ENCODE measurements around the gene ZFP64. TPM values are rescaled to one million over a fixed set of nuclear protein-coding genes. Genes with fewer than 3 reads are reported as not detected.
"Not testable (repeated sequence)": the region's sequence is repeated elsewhere in the genome, so short reads cannot be mapped to it uniquely, and the experiment has no call there.

The ZFP64 gene
- total RNA-seq, 2 experiments from 2014 or later, result 2.5 to 3.2 TPM

- H3K4me3 ChIP-seq (ENCODE audit: low read length), result no peak overlapping the region
- no peak for ATAC-seq (ENCODE audit: poor library complexity)
- Mint-ChIP-seq H3K36me3 (ENCODE audit: low read depth) (peaks cover 9% of the 10 kb centered on the region), H3K4me3 (no peak overlapping the region), H3K9me3 (no peaks in the 10 kb centered on the region), H3K4me1 (ENCODE audit: low read depth) (peaks cover 4% of the 10 kb centered on the region), H3K27me3 (no peaks in the 10 kb centered on the region), H3K27ac (no peak overlapping the region)
- no peak overlapping the region for H3K27ac ChIP-seq (ENCODE audit: low read depth in 1 of 2, low read length in 2 of 2)
- no peaks in the 10 kb centered on the region for H3K36me3 ChIP-seq (ENCODE audit: insufficient read depth, low read length)
- no peak for DNase-seq
- no peaks in the 10 kb centered on the region for H3K4me1 ChIP-seq (ENCODE audit: insufficient read depth, low read length)
- no peaks in the 10 kb centered on the region for H3K27me3 ChIP-seq (ENCODE audit: control insufficient read depth in 1 of 2, insufficient read depth in 2 of 2, low read length in 2 of 2)
- no peaks in the 10 kb centered on the region for H3K9me3 ChIP-seq (ENCODE audit: control insufficient read depth in 1 of 2, insufficient read depth in 1 of 2, low read length in 2 of 2)
- intact Hi-C loops (cut with DNase I, micrococcal nuclease), result no loop called here
- POLR2A ChIA-PET, result no interaction called here
- no peak for TF ChIP-seq CTCF (IDR thresholded peaks at IDR 0.05)
- CTCF ChIA-PET, result no interaction called here
Measured at GRCh38 chr20:52142757-52143156, 48.8 kb downstream of the ZFP64 start.

GRCh38 chr20:52139986-52140385, 51.6 kb downstream of the ZFP64 start:
- POLR2A ChIA-PET, result no interaction called here
- H3K36me3 Mint-ChIP-seq (ENCODE audit: low read depth), result peaks cover 13% of the 10 kb centered on the region
- CTCF ChIA-PET, result interaction anchor here (1.2 kb wide), 1 partner anchor 11 kb away, joined by 3 read pairs; no protein-coding TSS in a partner anchor
- H3K4me1 ChIP-seq (ENCODE audit: insufficient read depth, low read length), result no peaks in the 10 kb centered on the region
- no peak for TF ChIP-seq CTCF (IDR thresholded peaks at IDR 0.05)
- H3K27ac Mint-ChIP-seq, result no peak overlapping the region
- H3K4me1 Mint-ChIP-seq (ENCODE audit: low read depth), result peaks cover 4% of the 10 kb centered on the region
- no peaks in the 10 kb centered on the region for H3K9me3 Mint-ChIP-seq
- intact Hi-C loops (cut with DNase I, micrococcal nuclease), result no loop called here
- no peak for ATAC-seq (ENCODE audit: poor library complexity)
- H3K4me3 ChIP-seq (ENCODE audit: low read length), result no peak overlapping the region
- no peaks in the 10 kb centered on the region for H3K27me3 ChIP-seq (ENCODE audit: control insufficient read depth in 1 of 2, insufficient read depth in 2 of 2, low read length in 2 of 2)
- H3K27me3 Mint-ChIP-seq, result no peaks in the 10 kb centered on the region
- H3K9me3 ChIP-seq (ENCODE audit: control insufficient read depth in 1 of 2, insufficient read depth in 1 of 2, low read length in 2 of 2), result no peaks in the 10 kb centered on the region
- no peak overlapping the region for H3K4me3 Mint-ChIP-seq
- H3K27ac ChIP-seq (ENCODE audit: low read depth in 1 of 2, low read length in 2 of 2), result no peak overlapping the region
- DNase-seq, result no peak
- no peaks in the 10 kb centered on the region for H3K36me3 ChIP-seq (ENCODE audit: insufficient read depth, low read length)

GRCh38 chr20:52137850-52138249, 53.7 kb downstream of the ZFP64 start:
- Mint-ChIP-seq H3K27ac (no peak overlapping the region), H3K4me3 (no peak overlapping the region), H3K9me3 (no peaks in the 10 kb centered on the region), H3K36me3 (ENCODE audit: low read depth) (peaks cover 13% of the 10 kb centered on the region), H3K4me1 (ENCODE audit: low read depth) (no peaks in the 10 kb centered on the region), H3K27me3 (no peaks in the 10 kb centered on the region)
- DNase-seq (no peak), ATAC-seq (ENCODE audit: poor library complexity) (no peak)
- no peaks in the 10 kb centered on the region for H3K9me3 ChIP-seq (ENCODE audit: control insufficient read depth in 1 of 2, insufficient read depth in 1 of 2, low read length in 2 of 2)
- H3K4me1 ChIP-seq (ENCODE audit: insufficient read depth, low read length), result no peaks in the 10 kb centered on the region
- H3K27ac ChIP-seq (ENCODE audit: low read depth in 1 of 2, low read length in 2 of 2), result no peak overlapping the region
- no peak overlapping the region for H3K4me3 ChIP-seq (ENCODE audit: low read length)
- H3K36me3 ChIP-seq (ENCODE audit: insufficient read depth, low read length), result no peaks in the 10 kb centered on the region
- no peak for TF ChIP-seq CTCF (IDR thresholded peaks at IDR 0.05)
- intact Hi-C loops (cut with DNase I, micrococcal nuclease), result no loop called here
- CTCF ChIA-PET, result interaction anchor here (0.9 kb wide), 1 partner anchor 9 kb away, joined by 3 read pairs; no protein-coding TSS in a partner anchor
- POLR2A ChIA-PET, result no interaction called here
- H3K27me3 ChIP-seq (ENCODE audit: control insufficient read depth in 1 of 2, insufficient read depth in 2 of 2, low read length in 2 of 2), result no peaks in the 10 kb centered on the region

- H3K36me3 Mint-ChIP-seq (ENCODE audit: low read depth); H3K27me3 ChIP-seq (ENCODE audit: control insufficient read depth in 1 of 2, insufficient read depth in 2 of 2, low read length in 2 of 2); H3K36me3 ChIP-seq (ENCODE audit: insufficient read depth, low read length); H3K27ac ChIP-seq (ENCODE audit: low read depth in 1 of 2, low read length in 2 of 2); POLR2A ChIA-PET; H3K4me3 ChIP-seq (ENCODE audit: low read length); H3K27me3 Mint-ChIP-seq; intact Hi-C loops (cut with DNase I, micrococcal nuclease); H3K9me3 ChIP-seq (ENCODE audit: control insufficient read depth in 1 of 2, insufficient read depth in 1 of 2, low read length in 2 of 2); DNase-seq; ATAC-seq (ENCODE audit: poor library complexity); H3K4me1 ChIP-seq (ENCODE audit: insufficient read depth, low read length); CTCF ChIA-PET; H3K9me3 Mint-ChIP-seq; H3K4me1 Mint-ChIP-seq (ENCODE audit: low read depth); H3K4me3 Mint-ChIP-seq; H3K27ac Mint-ChIP-seq: not testable (repeated sequence)
Measured at GRCh38 chr20:52133714-52134113, 57.9 kb downstream of the ZFP64 start.

Data from CD4-positive, alpha-beta T cell (primary cell).